MM.1S (cell line): Measurements from ENCODE around the gene RYR2.

Source experiments
- DNase-seq: peaks from one replicate; pipeline ENCODE4 v3.0.0-alpha.2; 2015
- H2AFZ ChIP-seq: fragments of 300-600 bp; sonication (generic); 2 replicates; pipeline ENCODE4 v1.6.0; 2016; ENCODE audit warnings: antibody characterized with exemption, low read length
- H3F3A ChIP-seq: fragments of 300-600 bp; sonication (generic); 2 replicates; pipeline ENCODE4 v1.6.1; 2016; ENCODE audit warnings: mild to moderate bottlenecking, antibody characterized with exemption, low read length, moderate library complexity, mixed read lengths; ENCODE audit not compliant: insufficient read depth
- H3K27ac ChIP-seq: fragments of 300-600 bp; sonication (generic); 2 replicates; pipeline ENCODE4 v1.5.1; 2016; ENCODE audit warnings: mild to moderate bottlenecking, low read length
- H3K27me3 ChIP-seq: fragments of 300-600 bp; sonication (generic); replicated peaks from 2 replicates; pipeline ENCODE4 v1.6.0; 2016; ENCODE audit warnings: low read length; ENCODE audit not compliant: insufficient read depth
- H3K36me3 ChIP-seq: fragments of 300-600 bp; sonication (generic); replicated peaks from 2 replicates; pipeline ENCODE4 v1.6.1; 2016; ENCODE audit warnings: mild to moderate bottlenecking, low read length, mixed read lengths; ENCODE audit not compliant: insufficient read depth
- H3K4me1 ChIP-seq: fragments of 300-600 bp; sonication (generic); 2 replicates; pipeline ENCODE4 v1.6.1; 2016; ENCODE audit warnings: low read length, mixed read lengths
- H3K4me2 ChIP-seq: fragments of 300-600 bp; sonication (generic); 2 replicates; pipeline ENCODE4 v1.6.0; 2016; ENCODE audit warnings: low read depth, low read length
- H3K4me3 ChIP-seq: fragments of 300-600 bp; sonication (generic); 2 replicates; pipeline ENCODE4 v1.5.1; 2016; ENCODE audit warnings: low read length, mixed read lengths
- H3K79me2 ChIP-seq: fragments of 300-600 bp; sonication (generic); 2 replicates; pipeline ENCODE4 v1.6.1; 2016; ENCODE audit warnings: mixed run types, low read length, mixed read lengths
- H3K9ac ChIP-seq: fragments of 300-600 bp; sonication (generic); 2 replicates; pipeline ENCODE4 v1.6.1; 2016; ENCODE audit warnings: low read length, mixed read lengths
- H3K9me2 ChIP-seq: fragments of 300-600 bp; sonication (generic); replicated peaks from 2 replicates; pipeline ENCODE4 v1.6.1; 2016; ENCODE audit warnings: mild to moderate bottlenecking, low read length, mixed read lengths; ENCODE audit not compliant: insufficient read depth
- H3K9me3 ChIP-seq: fragments of 300-600 bp; sonication (generic); replicated peaks from 2 replicates; pipeline ENCODE4 v1.6.1; 2016; ENCODE audit warnings: mild to moderate bottlenecking, low read length, mixed read lengths; ENCODE audit not compliant: insufficient read depth
- H4K20me1 ChIP-seq: fragments of 300-600 bp; sonication (generic); 2 replicates; pipeline ENCODE4 v1.6.1; 2016; ENCODE audit warnings: mild to moderate bottlenecking, low read length, moderate library complexity, mixed read lengths; ENCODE audit not compliant: insufficient read depth
- EZH2 ChIP-seq: fragments of 300-600 bp; sonication (generic); optimal IDR thresholded peaks from 2 replicates; pipeline ENCODE3; 2017; ENCODE audit warnings: low read depth, mild to moderate bottlenecking, antibody characterized with exemption, low read length, mixed read lengths
- EZH2phosphoT487 ChIP-seq: fragments of 300-600 bp; sonication (generic); IDR thresholded peaks from 2 replicates; pipeline ENCODE4 v1.6.1; 2018; ENCODE audit warnings: antibody characterized with exemption, low read length
- TF ChIP-seq, protein P1 (sequence below): fragments of 300-600 bp; sonication (generic); IDR thresholded peaks from 2 replicates; pipeline ENCODE4 v1.5.1; 2016; ENCODE audit warnings: antibody characterized with exemption, low read length, mixed read lengths

RYR2 gene

DNA sequence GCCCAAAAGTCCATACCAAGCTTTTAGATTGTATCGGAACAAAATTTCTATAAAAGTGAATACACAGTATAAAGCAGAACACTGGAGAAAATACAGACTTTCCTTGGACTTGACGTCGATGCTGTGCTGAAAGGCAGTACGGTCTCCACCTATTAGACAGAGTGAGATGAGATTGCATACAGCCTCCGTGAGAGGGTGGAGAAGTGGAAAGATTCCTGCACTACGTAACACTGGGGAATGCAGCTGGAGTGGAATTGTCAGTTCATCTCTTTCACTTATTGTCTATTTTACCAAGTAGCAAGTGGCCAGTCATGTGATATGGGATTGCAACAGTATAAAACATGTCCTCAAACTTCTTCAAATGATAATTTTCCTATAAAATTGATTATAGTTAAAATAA is 639.2 kb downstream of the RYR2 start:
- Histone ChIP-seq H3K4me1 (no peaks in the 10 kb centered on the region), H3K27me3 (no peaks in the 10 kb centered on the region), H3K4me2 (no peak overlapping the region), H2AFZ (no peak overlapping the region), H3K36me3 (no peaks in the 10 kb centered on the region), H4K20me1 (no peaks in the 10 kb centered on the region), H3K9ac (no peak overlapping the region), H3K9me3 (no peaks in the 10 kb centered on the region), H3K9me2 (no peaks in the 10 kb centered on the region), H3K4me3 (no peak overlapping the region), H3F3A (no peaks in the 10 kb centered on the region), H3K79me2 (no peaks in the 10 kb centered on the region), H3K27ac (no peak overlapping the region)
- DNase-seq = no peak
- TF ChIP-seq EZH2phosphoT487 (no peak), EZH2 (no peak)
- TF ChIP-seq, protein P1, sequence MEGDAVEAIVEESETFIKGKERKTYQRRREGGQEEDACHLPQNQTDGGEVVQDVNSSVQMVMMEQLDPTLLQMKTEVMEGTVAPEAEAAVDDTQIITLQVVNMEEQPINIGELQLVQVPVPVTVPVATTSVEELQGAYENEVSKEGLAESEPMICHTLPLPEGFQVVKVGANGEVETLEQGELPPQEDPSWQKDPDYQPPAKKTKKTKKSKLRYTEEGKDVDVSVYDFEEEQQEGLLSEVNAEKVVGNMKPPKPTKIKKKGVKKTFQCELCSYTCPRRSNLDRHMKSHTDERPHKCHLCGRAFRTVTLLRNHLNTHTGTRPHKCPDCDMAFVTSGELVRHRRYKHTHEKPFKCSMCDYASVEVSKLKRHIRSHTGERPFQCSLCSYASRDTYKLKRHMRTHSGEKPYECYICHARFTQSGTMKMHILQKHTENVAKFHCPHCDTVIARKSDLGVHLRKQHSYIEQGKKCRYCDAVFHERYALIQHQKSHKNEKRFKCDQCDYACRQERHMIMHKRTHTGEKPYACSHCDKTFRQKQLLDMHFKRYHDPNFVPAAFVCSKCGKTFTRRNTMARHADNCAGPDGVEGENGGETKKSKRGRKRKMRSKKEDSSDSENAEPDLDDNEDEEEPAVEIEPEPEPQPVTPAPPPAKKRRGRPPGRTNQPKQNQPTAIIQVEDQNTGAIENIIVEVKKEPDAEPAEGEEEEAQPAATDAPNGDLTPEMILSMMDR = no peak

DNA sequence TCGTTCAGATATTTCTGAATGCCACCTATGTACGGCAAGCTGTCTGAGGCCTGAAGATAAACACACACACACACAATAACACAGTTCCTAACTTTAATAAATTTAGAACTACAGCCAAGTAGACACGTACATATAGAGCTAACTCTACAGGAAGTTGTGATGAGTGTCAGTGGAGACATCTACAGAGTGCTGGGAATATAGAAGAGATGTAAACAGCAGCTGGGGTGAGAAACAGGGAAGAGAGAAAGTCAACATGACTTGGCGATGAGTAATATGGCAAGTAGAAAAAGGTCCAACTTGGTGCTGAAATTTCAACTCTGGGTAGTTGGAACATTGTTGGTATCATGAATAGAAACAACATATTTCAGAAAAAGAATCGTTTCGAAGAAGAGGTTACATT is 642.3 kb downstream of the RYR2 start:
- Histone ChIP-seq H3K27me3 (no peaks in the 10 kb centered on the region), H3K9me2 (no peaks in the 10 kb centered on the region), H4K20me1 (no peaks in the 10 kb centered on the region), H3K9ac (no peak overlapping the region), H3K4me2 (no peak overlapping the region), H3K9me3 (no peaks in the 10 kb centered on the region), H3K4me3 (no peak overlapping the region), H2AFZ (no peak overlapping the region), H3K4me1 (no peaks in the 10 kb centered on the region), H3K36me3 (no peaks in the 10 kb centered on the region), H3K79me2 (no peaks in the 10 kb centered on the region), H3F3A (no peaks in the 10 kb centered on the region), H3K27ac (no peak overlapping the region)
- no peak for TF ChIP-seq EZH2phosphoT487
- TF ChIP-seq, protein P1 = no peak
- TF ChIP-seq EZH2 = no peak
- DNase-seq = no peak

DNA sequence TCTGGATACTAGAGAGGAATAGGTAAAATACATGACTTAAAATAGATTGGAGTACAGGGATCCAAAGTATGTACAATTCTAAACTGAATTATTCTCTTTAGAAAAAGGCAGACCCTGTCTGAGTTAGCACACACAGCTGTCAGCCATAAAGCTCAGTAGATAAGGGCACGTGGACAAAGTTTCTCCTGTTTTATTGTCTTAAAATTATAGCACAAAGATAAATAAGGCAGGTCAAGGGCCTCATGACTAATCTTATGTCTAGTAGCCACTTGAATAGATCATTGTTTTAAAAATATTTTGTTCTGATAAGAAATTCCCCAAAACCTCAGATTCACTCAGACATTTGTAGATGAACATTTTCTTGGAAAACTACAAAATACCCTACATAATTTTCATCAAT is 643.6 kb downstream of the RYR2 start:
- no peak overlapping the region for H3K4me2 ChIP-seq
- H3K27me3 ChIP-seq = no peaks in the 10 kb centered on the region
- no peaks in the 10 kb centered on the region for H3K79me2 ChIP-seq
- H3K4me3 ChIP-seq = no peak overlapping the region
- DNase-seq = no peak
- H3K9ac ChIP-seq = no peak overlapping the region
- no peak for TF ChIP-seq EZH2
- H3K9me3 ChIP-seq = no peaks in the 10 kb centered on the region
- H2AFZ ChIP-seq = no peak overlapping the region
- no peaks in the 10 kb centered on the region for H4K20me1 ChIP-seq
- H3F3A ChIP-seq = no peaks in the 10 kb centered on the region
- H3K9me2 ChIP-seq = no peaks in the 10 kb centered on the region
- no peaks in the 10 kb centered on the region for H3K4me1 ChIP-seq
- H3K36me3 ChIP-seq = no peaks in the 10 kb centered on the region
- no peak overlapping the region for H3K27ac ChIP-seq

DNA sequence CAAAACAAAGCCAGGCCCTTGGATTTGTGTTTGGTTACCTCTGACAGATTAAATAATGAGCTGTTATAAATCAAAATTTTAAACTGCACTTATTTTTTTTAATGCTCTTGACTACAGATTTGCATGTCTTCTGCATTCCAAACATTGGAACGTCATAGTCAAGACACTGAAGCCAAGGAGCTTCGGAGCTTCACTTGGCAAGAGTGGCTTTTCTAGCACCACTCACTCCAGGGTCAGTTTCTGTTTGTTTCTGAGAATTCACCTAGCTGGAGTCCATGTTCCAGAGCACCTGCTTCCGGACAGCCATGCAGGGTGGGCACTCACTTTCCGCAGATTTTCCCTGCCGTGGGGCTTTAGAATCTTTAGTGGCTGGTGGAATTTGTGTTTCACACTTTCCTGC is 645.8 kb downstream of the RYR2 start:
- no peak overlapping the region for H3K27ac ChIP-seq
- no peak overlapping the region for H3K4me2 ChIP-seq
- H3K4me1 ChIP-seq = no peaks in the 10 kb centered on the region
- no peak overlapping the region for H3K4me3 ChIP-seq
- H3K9ac ChIP-seq = no peak overlapping the region
- no peaks in the 10 kb centered on the region for H3F3A ChIP-seq
- TF ChIP-seq EZH2 (no peak), EZH2phosphoT487 (no peak)
- no peaks in the 10 kb centered on the region for H3K79me2 ChIP-seq
- H3K9me3 ChIP-seq = no peaks in the 10 kb centered on the region
- H4K20me1 ChIP-seq = no peaks in the 10 kb centered on the region
- no peak for DNase-seq
- no peaks in the 10 kb centered on the region for H3K9me2 ChIP-seq
- no peak overlapping the region for H2AFZ ChIP-seq
- H3K27me3 ChIP-seq = no peaks in the 10 kb centered on the region
- H3K36me3 ChIP-seq = no peaks in the 10 kb centered on the region
